Stimulated activated CD8-positive, alpha-beta memory T cell treated with anti-CD3 and anti-CD28 coated beads, Interleukin-4, amount 100 ng/mL, for 48 hours (primary cell): ENCODE results near the gene SLC35E2B.
A peak's percentile ranks its signal among the peaks of the same experiment; 100 is the strongest.
"Not testable (repeated sequence)": the region's sequence is repeated elsewhere in the genome, so short reads cannot be mapped to it uniquely, and the experiment has no call there.

Source experiments
- DNase-seq: peaks from one replicate; pipeline ENCODE4 v3.0.0-alpha.2; 2020

The SLC35E2B gene

DNA sequence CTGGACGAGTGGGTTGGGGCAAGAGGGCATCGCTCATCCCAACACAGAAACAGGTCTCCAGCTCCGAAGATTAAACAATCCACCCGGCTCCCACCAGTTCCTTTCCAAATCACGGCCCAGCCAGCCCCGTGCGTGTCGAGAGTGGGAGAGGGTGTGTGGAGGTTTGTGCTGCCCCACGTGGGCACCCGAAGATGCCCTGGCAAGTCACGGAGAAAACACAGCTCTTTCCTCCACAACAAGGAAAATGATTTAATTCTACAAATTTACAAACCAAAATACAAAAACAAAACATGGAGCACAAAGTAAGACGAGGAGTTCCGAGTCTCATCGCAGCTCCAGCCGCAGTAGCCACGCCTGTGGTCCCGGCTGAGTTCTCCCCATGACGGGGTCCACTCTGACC lies 9.9 kb upstream of the SLC35E2B start:
- not testable (repeated sequence) for DNase-seq

DNA sequence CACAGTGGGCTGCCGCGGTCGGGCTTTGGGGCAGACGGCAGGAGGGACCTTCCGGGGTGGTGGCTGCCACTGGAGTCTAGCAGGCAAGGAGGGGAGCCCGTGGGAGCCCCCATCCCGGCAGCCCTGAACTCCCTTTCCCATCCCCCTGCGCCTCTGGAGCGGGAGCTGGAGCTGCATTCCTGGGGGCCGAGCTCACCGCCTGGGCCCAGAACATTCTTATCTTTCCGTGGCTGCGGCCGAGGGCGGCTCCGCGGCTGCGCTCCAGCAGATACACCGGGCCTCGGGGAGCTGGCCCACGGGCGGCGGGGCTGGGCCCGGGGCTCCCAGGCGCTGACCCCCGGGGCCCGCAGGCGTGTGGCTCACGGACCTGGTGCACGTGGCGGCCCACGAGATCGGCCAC lies 8.0 kb upstream of the SLC35E2B start:
- not testable (repeated sequence) for DNase-seq

DNA sequence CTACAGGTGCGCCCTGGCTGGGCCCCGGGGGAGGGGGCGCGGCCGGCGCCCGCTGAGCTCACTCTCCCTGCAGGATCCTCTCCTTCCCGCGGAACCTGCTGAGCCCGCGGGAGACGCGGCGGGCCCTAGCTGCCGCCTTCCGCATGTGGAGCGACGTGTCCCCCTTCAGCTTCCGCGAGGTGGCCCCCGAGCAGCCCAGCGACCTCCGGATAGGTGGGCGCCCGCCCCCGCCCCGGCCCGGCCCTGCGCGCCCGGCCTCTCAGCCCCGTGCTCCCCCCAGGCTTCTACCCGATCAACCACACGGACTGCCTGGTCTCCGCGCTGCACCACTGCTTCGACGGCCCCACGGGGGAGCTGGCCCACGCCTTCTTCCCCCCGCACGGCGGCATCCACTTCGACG lies 7.5 kb upstream of the SLC35E2B start:
- not testable (repeated sequence) for DNase-seq

DNA sequence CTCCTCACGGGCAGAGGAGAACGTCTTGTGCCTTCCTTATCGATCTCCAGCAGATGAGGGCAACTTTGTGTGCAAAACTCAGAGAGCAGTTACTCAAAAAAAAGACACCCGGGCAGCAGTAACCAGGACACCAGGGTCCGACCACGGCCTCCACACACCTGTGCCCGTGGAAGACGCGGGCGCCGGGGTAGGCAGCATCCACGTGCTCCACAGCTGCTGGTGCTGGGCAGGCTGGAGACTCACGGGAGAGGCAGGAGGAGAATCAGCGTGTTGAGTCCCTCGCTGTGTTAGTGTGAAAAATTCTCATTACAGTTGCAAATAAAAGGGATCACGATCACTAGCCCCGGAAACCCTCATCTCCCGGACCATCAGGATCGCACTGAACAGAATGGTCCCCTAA lies 6.5 kb upstream of the SLC35E2B start:
- DNase-seq: not testable (repeated sequence)

DNA sequence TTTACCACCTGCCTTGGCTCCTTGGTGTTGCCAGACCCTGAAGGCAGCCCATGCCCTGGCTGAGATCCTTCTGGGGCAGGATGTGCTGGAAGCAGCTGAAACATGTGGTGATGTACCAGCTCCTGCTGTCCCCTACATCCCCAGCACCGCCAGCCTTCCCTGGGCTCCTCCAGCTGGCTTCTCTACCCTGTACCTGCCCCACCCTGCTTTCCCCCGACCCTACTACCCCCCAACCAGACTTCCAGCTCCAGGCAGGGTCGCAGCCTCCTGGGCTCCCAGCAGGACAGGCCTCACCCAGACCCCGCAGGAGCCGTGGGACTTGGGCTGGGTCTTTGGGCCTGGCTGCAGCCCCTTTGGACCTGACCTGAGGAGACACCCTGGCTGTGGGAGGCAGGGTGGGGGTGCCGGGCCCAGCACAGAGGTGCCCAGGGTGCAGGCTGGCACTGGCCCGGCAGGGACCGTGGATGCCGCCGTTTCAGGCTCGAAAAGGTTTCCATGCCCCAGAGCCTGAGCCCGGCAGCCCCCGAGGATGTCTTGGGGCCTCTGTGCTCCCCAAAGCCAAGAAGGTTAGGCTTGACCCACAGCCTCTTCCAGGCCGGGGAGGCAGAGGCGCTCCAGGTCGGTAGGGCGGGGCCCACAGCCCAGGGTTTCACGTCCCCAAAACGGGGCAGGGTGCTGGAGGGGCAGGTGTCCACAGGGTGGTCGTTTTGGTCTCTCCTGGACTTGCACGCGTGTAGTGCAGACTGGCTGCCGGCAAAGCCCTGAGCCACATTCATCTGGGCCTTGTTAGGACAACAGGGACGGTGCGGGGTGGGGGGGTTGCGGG lies 5.0 kb upstream of the SLC35E2B start:
- DNase-seq: peak; percentile 20

DNA sequence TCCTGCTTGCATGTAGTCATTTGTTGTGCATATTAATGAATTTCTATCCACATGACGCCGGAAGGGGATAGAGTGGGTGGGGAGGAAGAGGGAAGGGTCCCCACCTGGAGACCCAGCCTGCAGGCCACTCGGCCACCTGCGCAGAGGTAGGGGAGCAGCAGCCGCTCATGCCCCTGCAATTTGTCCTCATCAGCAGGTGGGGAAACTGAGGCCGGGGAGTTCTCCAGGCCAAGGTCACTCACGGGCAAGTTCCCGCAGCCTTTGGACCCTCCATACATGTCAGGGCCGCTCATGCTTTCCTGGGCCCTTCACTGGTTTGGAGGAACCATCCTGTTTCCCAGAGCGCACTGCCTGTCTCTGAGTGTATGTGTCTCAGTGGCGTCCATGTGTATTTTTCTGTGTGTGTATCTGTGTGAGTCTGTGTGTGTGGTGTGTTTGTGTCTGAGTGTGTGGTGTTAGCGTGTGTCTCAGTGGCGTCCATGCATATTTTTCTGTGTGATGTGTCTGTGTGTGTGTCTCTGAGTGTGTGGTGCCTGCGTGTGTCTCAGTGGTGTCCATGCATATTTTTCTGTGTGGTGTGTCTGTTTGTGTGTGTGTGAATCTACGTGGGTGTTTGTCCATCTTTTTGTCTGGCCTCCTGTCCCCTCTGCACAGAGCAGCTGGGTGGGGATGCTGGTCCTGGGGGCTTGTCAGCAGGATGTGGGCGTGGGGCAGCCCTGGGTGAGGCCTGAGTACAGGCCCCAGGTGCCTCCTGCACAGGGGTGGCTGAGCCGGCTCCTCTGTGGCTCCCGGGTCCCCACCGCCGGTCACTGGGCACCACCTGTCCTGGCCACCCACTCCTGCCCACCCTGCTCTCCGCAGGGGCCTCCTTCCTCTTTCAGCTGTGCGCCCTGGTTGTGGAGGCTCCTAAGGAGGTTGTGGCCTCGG lies 4.1 kb upstream of the SLC35E2B start:
- DNase-seq: peak; percentile 19

DNA sequence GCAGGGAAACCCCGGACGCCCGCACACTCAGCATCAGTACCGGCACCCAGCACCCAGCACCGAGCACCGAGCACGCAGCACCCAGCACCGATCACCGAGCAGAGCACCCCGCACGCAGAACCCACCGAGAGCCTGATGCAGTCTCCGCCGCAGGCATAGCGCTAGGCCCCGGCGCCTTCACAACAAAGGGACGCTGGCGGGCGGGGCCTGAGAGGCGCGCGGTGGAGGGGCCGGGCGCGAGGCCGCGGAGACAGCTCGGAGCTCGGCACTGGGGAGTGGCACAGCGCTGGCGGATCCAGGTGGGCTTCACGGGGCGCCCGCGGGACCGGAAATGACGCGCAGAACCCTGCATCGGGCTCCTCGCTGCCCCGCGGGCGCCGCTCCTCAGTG lies 276 bp downstream of the SLC35E2B start:
- DNase-seq: peak; percentile 82

DNA sequence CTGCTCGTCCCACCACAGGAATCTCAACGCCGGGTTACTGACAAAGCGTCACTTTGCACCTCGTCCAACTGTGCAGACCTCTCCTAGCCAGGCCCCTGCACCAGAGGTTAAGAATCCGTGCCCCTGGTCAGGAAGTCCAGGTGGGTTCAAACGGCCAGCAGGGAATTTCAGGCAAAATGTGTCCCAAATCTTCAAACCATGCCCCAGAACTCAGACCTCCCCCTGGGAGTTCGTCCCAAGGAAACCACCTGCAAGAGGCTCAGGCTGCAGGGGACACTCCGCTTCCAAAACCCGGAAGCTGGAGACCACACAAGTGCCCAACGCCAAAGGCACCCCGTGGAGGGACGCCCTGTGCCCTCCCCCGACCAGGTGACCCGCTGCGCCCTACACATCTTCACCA lies 1.2 kb downstream of the SLC35E2B start:
- peak; percentile 21 for DNase-seq

DNA sequence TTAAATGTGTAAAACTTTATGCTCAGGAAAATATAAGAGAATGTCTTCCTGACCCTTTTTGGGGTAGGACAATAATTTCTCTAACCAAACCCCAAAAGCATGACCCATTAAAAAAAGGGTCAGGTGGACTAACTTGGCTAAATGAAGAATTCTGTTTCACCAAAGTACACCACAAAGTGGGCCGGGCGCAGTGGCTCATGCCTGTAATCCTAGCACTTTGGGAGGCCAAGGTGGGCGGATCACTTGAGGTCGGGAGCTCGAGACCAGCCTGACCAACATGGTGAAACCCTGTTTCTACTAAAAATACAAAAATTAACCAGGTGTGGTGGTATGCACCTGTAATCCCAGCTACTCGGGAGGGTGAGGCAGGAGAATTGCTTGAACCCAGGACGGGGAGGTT lies 3.1 kb downstream of the SLC35E2B start:
- DNase-seq: peak; percentile 19

DNA sequence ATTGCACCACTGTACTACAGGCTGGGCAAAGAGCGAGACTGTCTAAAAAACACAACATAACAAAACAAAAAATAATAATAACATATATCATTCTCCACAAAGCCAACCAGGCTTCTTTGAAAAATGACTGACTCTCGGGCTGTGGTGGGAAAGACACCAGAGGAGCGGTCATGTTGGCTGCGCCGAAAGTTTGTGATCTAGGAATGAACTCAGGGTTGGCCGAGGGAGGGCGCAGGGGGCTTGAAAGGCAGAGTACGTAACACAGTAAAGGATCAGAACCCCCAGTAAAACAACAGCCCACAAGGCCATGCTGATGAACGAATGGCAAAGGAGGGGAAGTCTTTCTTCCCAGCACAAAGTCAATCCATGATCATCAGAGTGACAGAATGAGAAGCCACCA lies 4.7 kb downstream of the SLC35E2B start:
- no peak for DNase-seq

DNA sequence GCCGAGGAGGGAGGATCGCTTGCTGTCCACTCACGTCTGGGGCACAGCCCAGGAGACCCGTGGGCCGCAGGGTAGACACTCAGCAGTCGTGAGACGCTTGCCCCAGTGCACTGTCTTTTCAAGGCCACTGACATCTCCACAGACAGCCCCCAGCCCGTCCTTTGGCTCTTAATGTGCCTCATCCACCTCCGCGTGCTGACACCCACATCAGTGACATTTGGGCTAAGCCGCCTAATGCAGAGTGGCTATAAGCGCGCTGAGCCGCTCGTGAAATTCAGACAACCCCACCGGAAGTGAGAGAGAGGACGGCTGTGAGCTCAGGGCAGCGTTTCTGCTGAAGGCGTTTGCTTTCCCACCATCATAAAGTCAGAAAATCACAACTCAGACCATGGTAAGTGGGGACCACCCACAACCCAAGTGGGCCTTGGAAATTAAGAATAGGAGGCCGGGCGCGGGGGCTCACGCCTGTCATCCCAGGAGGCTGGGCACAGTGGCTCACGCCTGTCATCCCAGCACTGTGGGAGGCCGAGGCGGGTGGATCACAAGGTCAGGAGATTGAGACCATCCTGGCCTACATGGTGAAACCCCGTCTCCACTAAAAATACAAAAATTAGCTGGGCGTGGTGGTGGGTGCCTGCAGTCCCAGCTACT lies 8.4 kb downstream of the SLC35E2B start:
- no peak for DNase-seq

DNA sequence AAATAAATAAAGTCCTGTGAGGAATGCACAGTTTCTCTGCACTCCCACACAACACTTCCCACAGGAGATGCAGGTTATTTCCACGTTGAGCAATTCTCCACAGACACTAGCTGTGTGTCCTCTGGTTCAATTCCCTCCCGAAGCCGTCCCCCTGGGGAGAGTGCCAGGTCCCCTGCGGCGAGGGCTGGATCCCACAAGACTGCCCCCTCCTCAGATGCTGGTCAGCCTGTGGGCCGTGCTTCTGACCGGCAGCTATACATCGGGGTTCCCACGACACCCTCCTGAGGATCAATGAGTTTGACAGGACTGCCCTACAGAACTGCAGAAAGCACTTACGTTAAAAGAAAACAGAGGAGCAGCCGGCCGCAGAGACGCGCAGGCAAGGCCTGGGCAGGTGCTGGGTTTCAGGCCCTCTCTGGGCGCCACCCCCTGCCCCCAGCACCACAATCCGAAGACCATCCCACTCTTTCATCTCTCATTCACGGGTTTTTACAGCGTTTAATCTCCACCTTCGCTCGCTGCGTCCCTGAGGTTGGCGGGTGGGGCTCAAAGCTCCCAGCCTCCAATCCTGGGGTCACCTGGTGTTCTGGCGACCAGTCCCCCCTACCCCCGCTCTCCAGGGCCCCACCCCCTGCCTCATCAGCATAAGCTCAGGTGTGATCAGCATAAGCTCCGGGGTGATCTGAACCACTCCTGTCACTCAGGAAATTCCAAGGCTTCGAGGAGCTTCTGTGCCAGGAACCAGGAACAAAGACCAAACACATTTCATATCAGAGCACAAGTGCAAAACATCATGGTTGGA lies 9.3 kb downstream of the SLC35E2B start:
- DNase-seq: no peak

DNA sequence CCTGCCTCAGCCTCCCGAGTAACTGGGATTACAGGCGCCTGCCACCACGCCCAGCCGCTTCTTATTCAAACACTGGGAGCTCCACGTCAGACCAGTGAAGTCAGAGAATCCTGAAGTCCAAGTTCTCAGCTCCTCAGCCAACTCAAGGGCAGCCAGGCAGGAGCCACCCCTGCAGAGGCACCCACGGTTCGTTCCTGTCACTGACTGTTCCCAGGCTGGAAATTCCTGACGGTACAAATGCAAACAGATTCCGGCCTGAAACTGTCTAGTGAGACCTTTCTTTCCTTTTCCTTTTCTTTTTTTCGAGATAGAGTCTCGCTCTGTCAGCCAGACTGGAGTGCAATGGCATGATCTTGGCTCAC lies 11.7 kb downstream of the SLC35E2B start:
- no peak for DNase-seq

DNA sequence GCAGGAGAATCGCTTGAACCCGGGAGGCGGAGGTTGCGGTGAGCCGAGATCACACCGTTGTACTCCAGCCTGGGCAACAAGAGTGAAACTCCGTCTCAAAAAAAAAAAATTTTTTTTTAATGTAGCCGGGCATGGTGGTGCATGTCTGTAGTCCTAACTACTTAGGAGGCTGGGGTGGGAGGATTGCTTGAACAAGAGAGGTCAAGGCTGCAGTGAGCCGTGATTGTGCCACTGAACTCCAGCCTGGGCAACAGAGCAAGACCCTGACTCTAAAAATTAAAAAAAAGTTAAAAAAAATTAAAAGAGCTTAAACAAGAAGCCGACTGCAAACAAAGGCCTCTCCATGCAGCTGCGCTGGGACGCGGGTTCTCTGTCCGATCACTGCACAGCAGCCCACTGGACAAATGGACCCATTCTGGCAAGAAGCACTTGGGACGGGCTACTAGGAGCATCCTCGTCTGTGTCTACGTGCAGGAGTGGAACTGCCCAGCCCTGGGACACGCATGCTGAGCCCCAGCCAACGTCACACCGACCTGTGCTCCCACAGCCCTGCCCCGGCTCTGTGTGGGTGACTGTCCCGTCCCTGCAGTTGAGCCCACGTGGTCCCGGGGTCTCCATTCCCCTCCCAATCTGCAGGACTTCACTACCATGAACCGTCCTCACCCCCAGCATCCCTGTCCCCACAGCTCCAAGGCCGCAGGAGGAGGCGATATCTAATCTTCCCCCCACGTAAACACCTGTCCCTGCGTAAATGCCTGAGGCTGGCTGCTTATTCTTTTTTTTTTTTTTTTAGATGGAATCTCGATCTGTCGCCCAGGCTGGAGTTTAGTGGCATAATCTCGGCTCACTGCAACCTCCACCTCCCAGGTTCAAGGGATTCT lies 12.3 kb downstream of the SLC35E2B start:
- DNase-seq: no peak

DNA sequence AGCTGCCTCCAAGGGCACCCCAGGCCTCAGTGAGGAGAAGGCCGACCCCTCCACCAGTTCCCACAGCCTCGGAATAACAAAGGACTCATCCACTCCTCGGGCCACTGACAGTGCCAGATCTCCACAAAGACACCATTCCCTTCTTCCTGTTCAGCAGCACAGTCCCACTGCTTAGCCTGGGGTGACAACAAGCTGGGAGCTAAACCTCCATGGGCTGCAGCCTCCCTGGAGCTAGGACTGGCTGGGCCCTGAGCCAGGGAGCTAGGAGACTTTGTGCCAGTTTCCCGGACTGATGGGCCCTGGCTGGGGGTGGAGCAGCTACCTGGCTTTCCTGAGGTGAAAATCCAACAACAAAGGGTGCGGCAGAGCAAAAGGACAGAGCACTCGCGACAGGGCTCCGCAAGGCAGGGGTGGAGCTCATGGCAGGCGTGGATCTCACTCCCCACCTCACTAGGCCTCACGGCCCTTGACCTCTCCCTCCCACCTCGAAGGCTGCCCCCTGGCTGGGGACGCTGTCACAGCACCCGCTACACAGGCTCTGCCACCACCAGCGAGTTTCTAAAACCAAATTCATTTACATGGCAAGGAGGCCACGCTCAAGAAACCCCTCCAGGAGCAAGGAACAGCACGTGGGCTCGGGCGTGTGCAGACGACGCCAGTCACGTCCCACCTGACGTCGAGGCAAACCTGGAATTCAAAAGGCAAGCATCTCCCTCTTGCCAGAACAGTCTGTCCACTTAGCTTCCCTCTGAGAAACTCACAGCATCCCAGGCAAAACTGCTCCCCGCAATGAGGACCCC lies 13.8 kb downstream of the SLC35E2B start:
- peak; percentile 84 for DNase-seq

DNA sequence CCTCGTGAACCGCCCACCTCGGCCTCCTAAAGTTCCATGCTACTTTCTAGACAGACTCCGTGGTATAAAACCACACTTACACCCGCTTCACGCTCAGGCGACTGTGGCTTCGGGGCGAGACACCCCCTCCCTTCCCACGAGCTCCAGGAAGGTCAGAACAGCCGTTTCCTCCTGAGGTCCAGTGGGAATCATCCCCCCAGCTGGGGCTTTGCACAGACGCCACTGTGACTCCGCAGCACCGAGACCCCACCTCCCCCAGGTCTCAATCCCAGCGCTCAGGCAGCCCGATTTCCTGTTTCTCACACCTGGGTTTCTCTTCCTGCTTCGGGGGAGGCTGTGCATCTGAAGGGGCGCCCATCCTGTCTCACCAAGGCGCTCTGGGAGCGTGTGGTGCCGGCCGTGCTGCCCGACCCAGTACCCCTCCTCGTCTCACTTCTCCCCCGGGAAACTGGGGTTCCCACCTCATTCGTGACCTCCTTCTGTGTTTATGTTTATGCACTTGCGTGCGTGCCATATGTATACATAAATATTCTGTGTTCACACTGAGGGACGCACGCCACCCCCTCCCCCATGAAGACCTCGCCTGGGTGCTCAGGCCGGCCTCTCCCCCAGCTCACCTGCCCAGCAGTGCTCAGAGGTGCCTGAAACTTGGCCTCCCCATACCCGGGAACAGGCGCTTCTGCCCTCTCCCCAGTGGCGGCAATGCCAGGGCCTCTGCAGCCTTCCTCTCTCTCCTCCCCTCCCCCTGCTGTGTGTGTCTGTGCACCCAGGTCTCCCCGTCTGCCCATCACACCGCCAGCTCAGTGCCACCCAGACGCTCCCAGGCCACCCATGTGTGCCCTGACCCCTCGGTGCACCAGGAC lies 14.6 kb downstream of the SLC35E2B start:
- peak; percentile 72 for DNase-seq

DNA sequence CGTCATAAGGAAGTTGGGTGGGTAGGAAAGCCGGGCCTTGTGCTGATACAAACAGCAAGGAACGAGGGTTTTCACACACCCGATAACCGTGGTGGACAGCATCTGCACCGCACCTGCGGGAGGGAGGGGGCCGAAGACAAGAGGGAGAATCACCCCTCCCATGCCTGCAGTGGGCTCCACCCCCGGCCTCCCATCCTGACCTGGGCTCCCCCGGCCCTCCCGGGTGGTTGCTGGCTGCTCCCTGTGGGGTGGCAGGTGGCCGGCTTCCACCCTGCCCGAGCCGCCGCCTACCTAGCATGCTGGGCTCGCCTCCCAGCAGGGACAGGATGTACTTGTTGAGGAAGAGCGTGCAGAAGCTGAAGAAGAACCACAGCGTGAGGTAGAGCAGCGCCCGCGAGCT lies 16.5 kb downstream of the SLC35E2B start:
- DNase-seq: not testable (repeated sequence)

DNA sequence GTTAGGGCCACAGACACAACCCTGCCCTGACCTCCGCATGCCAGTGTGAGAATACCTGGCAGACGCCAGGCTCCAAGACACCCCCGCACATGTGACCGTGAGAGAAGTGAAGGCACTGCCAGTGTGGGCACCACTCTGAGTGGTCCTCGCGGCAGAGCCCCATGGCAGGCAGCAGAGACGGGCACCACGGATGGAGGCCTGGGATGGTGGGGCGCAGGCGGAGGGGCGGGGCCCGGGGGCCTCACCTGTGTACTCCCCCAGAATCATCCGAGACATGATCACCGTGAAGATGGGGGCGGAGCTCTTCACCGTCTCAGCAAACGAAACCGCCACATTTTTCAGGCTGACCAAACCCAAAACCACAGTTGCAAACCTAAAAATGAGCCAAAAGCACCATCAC lies 17.4 kb downstream of the SLC35E2B start:
- DNase-seq: not testable (repeated sequence)

DNA sequence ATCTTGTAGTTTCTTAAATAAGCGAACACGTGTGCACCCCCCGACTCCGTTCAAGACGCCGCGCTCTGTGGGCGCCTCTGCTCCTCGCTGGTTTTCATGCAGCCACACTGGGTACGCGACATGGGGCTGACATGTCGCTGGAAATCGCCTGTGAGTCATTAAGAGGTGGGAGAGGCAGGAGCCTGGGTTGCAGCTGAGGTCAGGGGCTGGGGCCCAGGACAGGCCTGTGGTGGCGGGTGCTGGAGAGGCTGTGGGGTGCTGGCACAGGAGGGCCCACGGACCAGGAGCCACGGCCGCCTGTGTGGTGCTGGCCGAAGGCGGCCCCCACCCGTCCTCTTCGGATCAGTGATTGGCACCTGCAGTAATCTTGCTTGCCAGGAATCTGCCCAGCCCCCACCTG lies 17.8 kb downstream of the SLC35E2B start:
- DNase-seq: peak; percentile 45
